ENCODE data around the gene RNF32.
"Not testable (repeated sequence)": the region's sequence is repeated elsewhere in the genome, so short reads cannot be mapped to it uniquely, and the experiment has no call there.

The RNF32 gene

DNA sequence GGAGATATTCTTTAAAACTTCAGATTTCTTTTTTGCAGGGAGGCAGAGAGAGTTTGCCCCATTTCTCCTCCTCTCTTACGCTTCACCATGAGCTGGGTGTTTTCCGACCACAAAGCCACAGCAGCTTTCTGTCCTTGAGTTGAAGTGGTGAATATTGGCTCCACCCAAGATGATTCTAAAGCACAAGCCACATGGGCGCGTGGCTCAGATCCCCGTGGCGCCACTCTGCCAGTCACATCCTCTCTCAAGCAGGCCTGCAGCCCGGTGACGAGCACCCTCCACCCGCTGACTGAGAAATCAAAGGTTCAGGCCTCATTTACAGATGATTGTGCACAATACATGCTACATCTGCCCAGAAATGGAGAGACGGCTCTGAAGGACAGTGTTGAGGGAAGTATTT, 27.6 kb upstream of the RNF32 start:
- DNase-seq (ENCODE audit: low read depth in 2 of 3, low spot score in 2 of 3), result peak in 2 of 3 experiments; percentile 48 to 52

DNA sequence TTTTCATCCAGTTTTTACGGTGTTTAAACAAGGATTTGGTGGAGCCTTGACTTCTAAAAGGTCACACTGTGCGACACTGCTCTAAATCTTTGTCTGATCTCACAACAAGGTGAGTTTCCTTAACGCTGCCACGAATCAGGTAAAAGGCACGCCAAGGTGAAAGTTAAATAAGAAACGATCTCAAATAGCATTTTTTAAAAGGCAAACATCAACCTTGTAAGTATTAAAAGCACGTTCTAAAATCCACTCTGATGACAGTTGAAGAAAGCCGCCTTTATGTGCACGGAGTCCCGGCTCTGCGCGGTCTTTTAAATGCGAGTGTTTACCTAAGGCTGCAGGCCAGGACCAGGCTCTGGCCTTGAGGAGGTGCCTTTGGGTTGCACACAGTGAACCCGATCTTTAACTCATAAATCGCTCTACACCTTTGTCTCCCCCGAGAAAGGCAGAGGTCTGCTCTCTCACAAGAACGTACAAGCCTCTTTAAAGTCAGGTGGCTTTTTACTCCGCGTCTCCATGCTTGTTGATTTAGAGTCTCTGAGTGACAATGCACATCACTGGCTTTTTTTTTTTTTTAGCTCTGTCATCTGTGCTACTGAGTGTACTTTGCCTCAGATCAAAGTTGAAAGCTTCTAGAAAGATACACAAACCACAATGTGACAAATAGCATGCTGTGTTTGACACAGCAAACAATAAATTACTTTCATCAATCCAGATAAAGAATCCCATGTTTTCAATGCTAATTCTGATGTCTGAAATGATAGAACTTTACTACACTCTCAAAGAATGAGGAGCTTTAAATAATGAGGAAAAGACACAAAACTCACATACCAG, 25.9 kb upstream of the RNF32 start:
- DNase-seq (ENCODE audit: low read depth in 2 of 3, low spot score in 2 of 3), result no peak

DNA sequence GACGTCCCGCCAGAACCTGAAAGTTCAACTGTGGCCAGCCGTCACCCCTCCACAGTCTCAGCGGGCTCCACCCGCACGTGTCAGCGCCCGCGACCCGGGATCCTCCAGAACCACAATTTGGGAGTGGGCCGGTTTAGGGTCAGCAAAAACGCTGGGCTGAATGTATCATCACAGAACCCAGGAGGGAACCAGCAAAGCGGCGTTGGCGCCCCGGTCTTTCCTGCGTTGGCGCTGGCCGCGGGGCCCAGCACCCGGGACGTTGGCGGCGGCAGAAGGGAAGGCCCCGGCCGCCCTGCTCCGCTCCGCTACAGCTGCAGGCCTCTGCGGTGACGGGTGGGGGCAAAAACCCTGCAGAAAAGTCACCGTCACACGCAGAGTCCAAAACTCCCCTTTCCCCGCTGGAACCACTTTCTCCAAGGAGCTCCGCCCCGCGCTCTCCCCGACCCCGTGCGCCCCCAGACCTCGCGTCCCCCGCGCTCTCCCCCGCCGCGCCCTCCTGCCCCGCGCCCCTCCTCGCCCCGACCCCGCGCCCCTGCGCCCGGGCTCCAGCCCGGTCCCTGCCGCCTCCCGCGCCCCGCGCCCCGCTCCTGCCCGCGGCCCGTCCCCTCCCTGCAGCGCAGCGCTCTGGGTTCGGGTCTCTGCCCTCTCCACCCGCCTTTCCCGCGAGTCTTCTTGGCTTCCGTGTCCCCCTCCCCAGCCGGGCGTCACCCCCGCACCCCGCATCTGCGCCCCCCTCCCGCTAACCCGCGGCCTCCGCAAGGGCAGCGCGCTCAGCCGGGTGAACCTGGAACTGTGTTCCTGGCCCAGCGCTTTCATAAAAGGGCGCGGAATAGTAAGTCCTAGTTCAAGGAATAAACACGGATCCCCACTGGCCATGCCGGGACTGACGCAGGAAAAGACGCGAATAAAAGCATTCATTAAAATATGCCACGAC, 24.0 kb upstream of the RNF32 start:
- no peak for DNase-seq (ENCODE audit: low read depth in 2 of 3, low spot score in 2 of 3)

DNA sequence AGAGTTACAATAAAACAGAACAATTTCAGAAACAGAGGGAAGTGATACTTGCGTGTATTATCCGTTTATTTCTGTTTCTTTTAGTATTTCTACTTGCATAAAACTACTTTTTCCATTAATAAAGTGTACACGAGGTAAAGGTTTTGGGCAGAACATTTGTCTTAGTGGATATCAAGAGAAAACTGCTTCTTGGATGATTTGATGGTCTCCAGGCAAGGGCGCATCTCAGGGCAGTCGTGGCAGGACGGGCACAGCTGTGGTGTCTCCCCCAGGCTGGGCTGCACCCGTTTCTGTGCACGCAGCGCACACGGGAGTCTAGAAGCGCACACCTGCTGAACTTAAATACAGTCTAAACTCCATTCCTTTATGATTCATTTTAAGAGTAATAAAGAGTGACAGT, 23.4 kb upstream of the RNF32 start:
- no peak for DNase-seq (ENCODE audit: low read depth in 2 of 3, low spot score in 2 of 3)

DNA sequence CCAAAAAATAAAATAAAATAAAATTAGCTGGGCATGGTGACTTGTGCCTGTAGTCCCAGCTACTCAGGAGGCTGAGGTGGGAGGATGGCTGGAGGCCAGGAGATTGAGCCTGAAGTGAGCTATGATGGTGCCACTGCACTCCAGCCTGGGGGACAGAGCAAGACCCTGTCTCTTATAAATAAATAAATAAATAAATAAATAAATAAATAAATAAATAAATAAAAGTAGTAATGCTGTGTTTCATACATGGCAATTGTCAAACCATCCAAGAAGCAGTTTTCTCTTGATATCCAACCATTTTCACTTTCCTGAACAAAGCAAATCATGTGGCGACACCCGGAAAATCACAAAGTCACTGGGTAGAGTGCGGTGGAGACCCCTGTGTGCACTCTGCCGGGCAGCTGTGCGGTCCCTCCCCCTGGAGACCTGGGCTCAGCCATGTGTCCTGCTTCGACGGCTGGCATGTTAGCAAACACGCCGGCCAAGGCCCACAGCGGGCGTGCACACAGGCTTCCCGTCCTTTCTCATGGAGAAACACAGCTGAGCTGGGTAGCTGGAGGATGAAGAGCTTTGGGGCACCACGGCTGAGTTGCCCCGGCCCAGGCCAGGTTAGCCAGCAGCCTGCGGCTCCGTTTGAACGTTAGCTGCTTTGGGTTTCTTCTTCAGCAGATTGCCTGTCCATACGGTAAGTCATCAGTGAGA, 22.3 kb upstream of the RNF32 start:
- DNase-seq (ENCODE audit: low read depth in 2 of 3, low spot score in 2 of 3), result no peak

DNA sequence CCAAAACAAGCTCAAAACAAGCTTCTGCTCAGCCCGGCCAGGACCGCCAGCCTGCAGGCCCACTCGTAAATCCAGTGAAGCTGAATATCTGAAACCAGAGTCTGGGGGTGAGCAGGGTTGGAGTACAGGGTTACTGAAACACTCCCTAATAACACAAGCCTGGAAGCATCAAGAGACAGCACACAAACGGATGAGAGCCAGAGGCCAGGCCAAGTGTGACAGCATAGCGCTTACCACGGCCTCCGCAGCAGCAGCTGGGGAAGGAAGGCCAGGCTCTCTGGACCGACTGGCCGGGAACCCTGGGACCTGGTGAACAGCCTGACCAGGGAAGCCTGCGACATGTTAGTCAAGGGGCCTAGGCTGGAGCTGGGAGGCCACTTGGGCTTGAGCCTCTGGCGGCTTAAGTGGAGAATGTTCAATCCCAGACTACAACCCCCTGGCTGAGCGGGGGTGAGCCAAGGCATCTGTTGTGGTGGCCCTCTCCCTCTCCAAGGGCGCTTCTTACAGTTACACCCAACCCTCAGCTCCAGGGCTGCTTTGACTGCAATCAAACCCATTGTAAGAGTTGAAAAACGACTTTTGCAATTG, 21.7 kb upstream of the RNF32 start:
- DNase-seq (ENCODE audit: low read depth in 2 of 3, low spot score in 2 of 3), result no peak

DNA sequence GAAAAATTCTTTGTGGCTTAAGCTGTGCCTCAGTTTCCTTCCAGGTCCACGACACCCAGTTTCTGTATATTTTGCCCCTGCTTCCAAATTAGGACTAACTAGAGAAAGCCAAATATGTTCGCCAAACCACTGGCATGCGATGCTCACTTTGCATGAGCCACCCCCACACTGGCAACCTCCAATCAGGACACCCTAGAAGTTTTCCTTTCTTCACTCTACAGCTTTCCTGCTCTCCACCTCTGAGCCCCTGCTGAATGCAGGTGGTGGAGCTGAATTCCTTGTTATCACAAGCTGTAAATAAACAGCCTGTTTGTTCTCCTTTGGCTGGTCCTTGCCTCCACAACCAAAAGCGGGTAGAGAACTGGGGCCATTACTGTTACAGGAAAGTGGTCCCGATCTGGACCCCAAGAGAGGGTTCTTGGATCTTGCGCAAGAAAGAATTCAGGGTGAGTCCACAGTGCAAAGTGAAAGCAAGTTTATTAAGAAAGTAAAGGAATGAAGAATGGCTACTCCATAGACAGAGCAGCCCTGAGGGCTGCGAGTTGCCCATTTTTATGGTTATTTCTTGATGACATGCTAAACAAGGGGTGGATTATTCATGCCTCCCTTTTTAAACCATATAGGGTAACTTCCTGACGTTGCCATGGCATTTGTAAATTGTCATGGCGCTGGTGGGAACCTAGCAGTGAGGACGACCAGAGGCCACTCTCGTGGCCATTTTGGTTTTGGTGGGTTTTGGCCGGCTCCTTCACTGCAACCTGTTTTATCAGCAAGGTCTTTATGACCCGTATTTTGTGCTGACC, 20.9 kb upstream of the RNF32 start:
- not testable (repeated sequence) for DNase-seq (ENCODE audit: low read depth in 2 of 3, low spot score in 2 of 3)

DNA sequence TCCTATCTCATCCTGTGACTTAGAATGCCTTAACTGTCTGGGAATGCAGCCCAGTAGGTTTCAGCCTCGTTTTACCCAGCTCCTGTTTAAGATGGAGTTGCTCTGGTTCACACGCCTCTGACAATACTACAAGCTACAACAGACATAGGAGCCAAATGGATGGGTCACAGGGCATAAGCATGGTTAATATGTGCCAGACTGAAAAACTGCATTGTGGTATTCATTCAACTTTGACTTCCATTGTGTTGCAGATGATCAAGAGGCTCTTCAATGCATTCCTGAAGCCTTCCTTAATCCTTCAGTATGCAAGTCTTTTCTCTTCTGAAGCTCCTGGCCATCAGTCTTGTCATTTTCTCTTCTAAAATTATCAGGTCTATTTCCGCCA, 20.3 kb upstream of the RNF32 start:
- DNase-seq (ENCODE audit: low read depth in 2 of 3, low spot score in 2 of 3), result no peak

DNA sequence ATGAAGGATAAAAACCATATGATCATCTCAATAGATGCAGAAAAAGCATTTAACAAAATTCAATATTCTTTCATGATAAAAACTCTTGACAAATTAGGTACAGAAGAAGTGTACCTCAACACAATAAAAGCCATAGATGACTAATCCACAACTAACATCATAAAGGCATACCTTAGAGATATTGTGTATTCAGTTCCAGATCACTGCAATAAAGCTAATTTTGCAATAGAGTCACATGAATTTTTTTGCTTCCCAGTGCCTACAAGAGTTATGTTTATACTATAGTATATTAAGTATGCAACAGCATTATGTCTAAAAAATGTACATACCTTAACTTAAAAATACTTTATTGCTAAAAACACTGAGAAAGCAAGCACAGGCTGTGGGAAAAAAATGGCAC, 18.9 kb upstream of the RNF32 start:
- DNase-seq (ENCODE audit: low read depth in 2 of 3, low spot score in 2 of 3), result no peak

DNA sequence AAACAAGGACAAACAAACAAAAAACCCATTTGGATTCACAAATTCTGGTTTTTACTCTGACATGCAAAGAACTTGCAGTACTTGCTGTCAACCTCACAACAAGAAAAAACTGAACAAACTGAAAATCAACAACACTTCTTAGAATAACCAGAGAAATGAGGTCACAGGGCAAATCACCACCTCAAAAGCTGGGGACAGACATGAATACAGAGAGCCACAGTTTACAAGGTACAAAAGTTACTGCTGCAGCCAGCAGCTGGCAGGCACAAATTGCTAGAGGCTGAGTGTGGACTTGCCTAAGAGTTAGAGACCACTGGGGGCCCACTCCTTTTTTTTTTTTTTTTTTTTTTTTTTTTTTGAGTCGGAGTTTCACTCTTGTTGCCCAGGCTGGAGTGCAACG, 15.0 kb upstream of the RNF32 start:
- DNase-seq (ENCODE audit: low read depth in 2 of 3, low spot score in 2 of 3), result no peak

DNA sequence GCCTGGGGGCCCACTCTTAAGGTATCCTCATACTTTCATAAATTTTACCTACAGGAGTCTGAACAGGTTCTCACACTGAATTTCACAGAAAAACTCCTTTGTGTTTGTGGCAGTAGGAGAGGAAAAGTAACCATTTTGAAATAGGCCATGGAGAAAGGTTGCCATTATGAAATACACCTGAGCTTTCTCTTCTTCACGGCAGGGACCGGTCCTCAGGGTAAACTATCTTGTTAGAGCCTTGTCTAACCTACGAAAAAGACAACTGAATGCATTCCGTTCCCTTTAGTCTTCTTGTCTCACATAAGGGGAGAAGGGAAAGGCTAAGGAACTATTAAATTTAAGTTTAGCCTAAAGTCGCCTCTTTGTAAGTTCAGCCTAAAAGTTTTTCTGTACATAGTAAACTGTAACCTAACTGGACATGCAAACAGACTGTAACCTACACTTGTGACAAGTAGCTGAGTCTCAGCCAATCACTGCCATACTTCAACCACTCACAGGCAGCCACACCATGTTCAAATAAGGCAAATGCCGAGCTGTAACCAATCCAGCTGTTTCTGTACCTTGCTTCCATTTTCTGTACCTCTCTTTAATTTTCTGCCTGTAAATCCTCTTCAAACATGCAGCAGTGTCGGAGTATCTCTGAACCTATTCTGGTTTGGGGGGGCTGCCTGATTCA, 14.2 kb upstream of the RNF32 start:
- no peak for DNase-seq (ENCODE audit: low read depth in 2 of 3, low spot score in 2 of 3)

DNA sequence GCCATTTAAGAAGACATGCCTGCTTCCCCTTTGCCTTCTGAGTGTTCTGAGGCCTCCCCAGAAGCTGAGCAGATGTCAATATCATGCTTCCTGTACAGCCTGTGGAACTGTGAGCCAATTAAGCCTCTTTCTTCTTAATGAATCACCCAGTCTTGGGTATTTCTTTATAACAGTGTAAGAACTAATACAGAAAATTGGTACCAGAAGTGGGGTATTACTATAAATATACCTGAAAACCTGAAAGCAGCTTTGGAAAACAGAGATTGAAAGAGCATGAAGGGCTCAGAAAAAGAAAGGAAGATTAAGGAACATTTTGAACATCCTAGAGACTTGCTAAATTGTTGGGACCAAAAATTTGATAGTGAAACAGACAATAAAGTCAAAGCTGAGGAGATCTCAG, 12.0 kb upstream of the RNF32 start:
- DNase-seq (ENCODE audit: low read depth in 2 of 3, low spot score in 2 of 3), result no peak

DNA sequence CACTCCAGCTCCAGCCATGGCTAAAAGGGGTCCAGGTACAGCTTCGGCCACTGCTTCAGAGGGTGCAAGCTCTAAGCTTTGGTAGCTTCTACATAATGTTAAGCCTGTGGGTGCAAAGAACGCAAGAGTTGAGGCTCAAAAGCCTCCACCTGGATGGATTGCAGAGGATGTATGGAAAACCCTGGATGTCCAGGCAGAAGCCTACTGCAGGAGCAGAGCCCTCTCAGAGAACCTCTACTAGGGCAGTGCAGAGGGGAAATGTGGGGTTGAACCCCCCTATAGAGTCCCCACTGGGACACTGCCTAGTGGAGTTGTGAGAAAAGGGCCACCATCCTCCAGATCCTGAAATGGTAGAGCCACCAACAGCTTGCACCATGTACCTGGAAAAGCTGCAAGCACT, 10.7 kb upstream of the RNF32 start:
- no peak for DNase-seq (ENCODE audit: low read depth in 2 of 3, low spot score in 2 of 3)

DNA sequence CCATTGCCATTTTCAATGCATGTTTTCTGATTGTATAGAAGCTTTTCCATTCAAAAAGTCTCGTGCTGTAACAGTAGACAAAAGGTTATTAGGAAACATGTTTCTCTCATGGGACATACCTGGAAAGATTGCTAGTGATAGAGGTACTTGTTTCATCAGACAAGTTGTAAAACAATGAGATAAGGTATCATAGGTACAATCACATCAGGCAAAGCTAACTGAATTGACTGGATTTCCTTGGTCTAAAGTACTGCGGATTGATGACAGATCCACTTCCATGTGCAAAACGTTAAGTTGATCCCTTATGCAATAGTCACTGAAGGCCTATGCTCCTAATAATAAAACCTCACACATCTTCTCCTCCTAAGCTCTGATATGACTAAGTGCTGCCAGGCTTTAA, 6.5 kb upstream of the RNF32 start:
- no peak for DNase-seq (ENCODE audit: low read depth in 2 of 3, low spot score in 2 of 3)

DNA sequence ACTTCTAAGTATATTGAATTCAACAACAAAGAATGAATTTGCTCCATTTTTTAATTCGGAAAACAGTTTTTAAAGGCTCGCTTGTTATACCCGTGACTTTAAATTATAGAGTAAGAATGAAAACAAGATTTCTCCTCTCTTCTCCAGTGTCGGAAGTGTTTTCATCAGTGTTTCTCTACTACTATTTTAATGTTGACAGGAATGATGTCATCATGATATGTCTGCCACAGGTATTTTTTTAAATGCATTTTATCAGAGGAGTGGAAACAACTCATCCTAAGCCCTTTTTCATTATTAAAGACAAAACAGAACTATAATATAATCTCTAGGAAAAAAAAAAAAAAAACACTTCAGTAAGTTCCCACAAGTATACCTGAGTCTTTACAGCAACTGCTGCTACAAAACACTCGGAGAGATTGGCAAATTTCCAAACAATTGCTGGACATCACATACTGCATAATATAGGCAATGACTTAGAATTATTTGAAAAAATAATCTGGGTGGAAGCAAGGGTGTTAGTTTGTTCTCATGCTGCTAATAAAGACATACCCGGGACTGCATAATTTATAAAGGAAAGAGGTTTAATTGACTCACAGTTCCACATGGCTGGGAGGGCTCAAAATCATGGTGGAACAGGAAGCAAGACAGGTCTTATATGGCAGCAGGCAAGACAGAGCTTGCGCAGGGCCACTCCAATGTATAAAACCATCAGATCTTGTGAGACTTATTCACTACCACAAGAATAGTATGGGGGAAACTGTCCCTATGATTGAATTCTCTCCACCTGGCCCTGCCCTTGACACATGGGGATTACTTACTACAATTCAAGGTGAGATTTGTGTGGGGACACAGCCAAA, 4.8 kb upstream of the RNF32 start:
- no peak for DNase-seq (ENCODE audit: low read depth in 2 of 3, low spot score in 2 of 3)

DNA sequence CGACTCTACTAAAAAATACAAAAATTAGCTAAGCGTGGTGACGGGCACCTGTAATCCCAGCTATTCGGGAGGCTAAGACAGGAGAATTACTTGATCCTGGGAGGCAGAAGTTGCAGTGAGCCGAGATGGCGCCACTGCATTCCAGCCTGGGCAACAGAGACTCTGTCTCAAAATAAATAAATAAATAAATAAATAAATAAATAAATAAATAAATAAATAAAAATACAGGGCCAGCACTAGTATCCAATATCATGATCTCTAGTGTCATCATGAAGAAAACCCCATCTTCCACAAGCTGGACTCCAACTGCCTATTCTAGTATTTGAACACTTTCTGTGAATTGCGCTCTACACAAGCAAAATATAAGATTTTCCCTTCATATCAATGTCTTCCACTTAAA, 3.5 kb upstream of the RNF32 start:
- DNase-seq (ENCODE audit: low read depth in 2 of 3, low spot score in 2 of 3), result not testable (repeated sequence)

DNA sequence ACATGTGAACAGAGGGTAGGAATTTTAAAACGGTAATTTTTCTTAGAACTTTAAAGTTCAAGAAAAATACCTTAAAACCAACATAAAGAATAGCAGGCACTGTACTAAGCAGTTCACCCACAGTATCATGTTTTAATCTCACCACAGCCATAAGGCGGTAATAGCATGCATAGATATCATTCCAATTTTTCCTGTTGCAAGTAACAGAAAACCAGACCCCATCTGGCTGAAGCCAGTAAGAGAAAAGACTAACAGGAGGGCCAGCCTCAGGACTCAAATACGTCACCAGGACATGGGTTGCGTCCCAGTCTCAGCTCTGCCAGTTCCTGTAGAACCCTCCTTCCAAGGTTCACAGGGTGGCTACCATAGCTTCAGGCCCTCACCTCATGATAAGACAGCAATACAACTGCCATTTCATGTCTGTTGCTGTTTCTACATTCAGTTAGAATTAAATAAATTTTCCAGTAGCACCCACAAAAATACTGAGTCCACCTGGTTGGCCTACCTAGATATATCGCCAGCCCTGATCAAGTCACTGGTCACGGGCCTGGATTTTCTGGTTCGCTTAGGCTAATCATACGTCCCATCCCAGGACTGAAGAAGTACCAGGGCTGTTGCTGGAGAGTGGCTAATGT, 2.0 kb upstream of the RNF32 start:
- no peak for DNase-seq (ENCODE audit: low read depth in 2 of 3, low spot score in 2 of 3)

DNA sequence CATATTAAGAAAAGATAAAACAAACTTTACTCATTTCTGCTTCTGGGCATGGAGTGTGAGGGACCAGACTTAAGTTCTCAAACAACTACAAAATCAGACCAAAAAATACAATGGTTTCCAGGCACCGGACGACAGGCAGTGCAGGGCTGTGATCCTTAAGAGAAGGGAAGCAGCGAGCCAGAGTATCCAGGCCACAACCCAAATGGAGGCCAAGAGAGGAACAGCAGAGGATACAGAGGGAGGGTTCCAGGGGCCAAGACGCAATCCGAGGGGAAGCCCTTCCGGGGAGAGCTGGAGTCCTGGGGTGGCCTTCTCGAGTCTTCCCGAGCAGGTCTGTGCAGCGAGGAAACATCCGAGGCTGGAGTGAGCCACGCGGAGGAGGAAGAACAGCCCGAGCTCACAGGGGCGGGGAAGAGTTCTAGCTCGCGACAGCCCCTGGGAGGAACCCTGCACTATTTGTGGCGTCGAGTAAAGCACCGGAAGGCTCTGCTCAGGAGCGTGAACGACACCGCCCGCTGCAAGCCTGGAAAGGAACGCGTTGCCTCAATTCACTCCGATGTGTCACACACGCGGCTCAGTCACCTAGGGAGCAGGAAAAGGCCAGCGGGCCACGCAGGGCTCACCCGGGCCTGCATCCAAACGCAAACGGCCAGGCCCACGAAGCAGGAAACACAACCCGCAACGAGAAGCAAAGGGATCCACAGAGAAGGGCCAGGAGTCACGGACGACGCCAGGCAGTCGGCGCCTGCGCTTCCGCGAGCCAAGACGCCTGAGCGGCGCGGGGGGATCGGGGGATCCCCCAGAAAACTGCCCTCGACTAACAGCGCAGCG, 933 bp upstream of the RNF32 start:
- no peak for DNase-seq (ENCODE audit: low read depth in 2 of 3, low spot score in 2 of 3)

Data from activated CD8-positive, alpha-beta memory T cell treated with anti-CD3 and anti-CD28 coated beads for 48 hours (primary cell).